OCI-M1 (cell line): ENCODE measurements around the gene DOK1.

ENCODE experiments used
- DNase-seq: peaks from one replicate; lab custom pipeline; 2025; lab: John Stamatoyannopoulos, UW

Gene DOK1

DNA sequence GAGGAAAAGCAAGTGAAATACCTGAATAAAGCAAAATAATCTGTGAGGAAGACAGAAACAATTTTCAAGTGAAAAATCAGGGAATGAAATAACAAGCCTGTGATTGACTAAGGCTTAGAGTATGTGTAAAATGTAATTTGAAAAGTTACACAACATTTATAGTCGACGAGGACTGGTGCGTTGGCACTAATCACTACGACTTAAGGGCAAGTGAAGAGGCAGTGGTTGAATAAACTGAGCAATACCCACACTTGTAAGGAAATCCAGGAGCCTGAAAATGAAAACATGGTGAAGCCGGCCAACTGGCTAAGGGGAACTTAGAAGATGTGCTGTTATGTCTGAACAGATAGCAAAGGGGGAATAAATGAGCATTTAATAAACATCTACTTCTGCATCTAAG lies 13.4 kb downstream of the DOK1 start:
- no peak for DNase-seq

DNA sequence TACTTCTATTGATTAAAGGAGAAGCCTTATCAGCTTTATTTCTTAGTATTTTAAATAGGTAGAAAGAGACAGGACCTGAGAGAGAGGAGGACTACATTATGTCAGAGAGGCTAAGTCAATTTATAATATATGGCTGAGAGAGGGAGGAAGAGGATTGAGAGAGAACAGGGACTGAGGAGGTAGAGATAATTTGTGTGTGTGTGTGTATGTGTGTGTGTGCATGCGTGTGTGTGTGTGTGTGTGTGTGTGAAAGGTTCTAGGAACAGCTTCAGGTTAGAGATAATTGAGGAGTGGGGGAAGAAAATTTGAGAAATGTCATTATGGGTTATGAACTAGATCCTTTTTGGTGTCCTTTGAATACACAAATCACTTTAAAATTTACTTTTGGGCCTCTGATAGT lies 15.2 kb downstream of the DOK1 start:
- DNase-seq: no peak

GRCh38 chr2:74571058-74571457 lies 16.5 kb downstream of the DOK1 start:
- no peak for DNase-seq

GRCh38 chr2:74572178-74572925 lies 17.8 kb downstream of the DOK1 start:
- DNase-seq: no peak

- DNase-seq: peak; percentile 83
These were observed 19.4 kb downstream of the DOK1 start for GRCh38 chr2:74573747-74574562.

DNA sequence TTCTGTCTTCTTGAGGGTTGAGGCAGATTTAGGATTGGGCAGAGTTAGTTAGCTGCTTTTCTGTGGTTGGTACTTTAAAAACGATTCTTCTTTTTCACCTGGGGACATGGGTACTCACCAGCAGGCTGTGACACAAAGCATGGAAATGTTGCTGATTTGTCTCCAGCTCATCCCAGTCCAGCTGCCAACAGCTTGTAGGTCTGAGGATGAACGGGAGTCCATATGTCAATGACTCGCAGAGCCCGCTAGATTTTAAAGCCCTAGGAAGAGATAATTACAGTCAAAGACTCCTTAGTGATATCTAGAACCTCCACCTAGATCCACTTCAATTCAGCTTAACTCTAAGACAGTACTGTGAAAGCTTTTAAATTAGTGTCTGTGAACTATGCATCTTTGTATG lies 20.8 kb downstream of the DOK1 start:
- no peak for DNase-seq

DNA sequence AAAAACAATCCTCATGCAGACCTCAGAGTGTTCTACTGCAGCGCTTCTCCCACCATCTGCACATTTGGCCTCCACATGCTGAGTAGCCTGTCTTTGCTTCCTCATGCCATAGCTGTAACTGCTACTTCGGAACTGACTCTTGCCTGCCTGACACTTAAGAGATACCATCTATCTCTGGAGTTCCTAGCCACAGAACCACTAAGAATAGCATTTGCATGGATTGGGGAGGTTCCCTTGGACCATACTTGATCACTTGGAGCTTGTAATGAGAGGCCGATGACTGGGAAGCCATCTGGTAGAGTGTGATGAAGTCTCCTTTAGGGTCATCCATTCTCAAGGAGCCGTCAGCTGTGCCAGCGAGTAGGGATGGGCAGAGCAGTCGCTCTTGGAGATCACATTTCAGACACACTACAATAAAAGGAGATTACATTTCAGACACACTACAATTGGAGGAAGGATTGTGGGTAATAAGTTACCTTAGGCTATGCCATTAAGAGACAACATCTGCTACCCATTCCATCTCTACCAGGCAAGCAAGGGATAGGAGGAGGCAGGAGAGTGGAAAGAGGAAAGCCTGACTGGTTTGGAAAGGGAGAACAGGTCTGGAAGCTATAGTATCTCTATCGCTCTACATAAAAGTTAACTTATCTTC lies 21.8 kb downstream of the DOK1 start:
- no peak for DNase-seq

DNA sequence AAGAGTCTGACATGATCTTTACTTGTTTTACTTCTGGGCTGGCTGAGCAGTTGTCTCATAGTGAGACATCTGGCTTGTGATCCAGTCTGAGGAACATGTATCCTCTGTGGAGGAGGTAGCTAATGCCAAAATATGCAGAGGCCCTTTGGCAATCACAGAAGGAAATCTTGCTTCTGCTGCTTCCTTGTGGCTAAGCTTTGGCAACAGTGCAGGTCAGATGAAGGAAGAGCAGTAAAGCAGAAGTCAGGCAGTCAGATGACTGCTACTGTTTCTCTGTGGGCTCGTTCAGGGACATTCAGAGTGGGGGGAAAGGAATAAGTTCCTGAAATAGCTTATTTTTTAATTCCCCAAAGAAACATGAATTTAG lies 22.3 kb downstream of the DOK1 start:
- peak; percentile 67 for DNase-seq

- peak; percentile 76 for DNase-seq
These were observed 22.9 kb downstream of the DOK1 start for GRCh38 chr2:74577448-74577847.

GRCh38 chr2:74578408-74578807 lies 23.9 kb downstream of the DOK1 start:
- no peak for DNase-seq

- no peak for DNase-seq
These were observed 26.9 kb downstream of the DOK1 start for GRCh38 chr2:74581463-74581862.

DNA sequence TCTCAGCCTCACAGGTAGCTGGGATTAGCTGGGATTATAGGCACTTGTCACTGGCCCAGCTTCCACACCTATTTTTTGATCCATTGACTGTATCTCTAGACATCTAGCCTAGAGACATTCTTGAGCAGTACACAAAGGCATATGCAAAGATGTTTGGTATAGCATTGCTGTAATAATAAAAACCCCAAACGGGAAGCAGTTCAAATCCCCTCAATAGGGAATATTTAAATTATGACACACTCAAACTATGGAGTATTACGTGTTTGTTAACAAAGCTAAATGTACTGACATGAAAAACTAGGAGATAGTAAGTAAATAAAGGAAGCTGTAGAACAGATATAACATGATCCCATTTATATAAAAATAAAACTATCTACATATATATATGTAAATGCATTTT lies 27.7 kb downstream of the DOK1 start:
- no peak for DNase-seq

DNA sequence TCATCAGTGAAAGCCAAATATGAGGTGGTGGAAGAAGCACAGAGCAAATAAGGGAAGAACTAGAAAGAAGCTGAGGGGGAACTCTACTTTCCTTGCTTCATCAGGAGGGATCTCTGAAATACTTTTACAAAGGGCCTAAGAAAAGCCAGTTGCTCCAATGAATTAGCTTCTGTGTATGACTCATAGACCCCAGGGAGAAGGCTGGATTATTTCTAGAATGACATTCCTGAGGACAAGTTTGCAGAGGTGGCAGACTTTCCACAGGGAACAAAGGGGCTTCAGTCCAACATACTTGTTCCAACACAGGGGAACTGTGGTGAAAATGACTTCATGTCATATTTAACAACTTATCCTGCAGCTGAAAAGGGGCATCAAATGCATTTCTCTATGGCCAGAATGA lies 29.0 kb downstream of the DOK1 start:
- DNase-seq: no peak

GRCh38 chr2:74584088-74584645 lies 29.6 kb downstream of the DOK1 start:
- no peak for DNase-seq

- peak; percentile 65 for DNase-seq
These were observed 31.1 kb downstream of the DOK1 start for GRCh38 chr2:74585406-74586185.

DNA sequence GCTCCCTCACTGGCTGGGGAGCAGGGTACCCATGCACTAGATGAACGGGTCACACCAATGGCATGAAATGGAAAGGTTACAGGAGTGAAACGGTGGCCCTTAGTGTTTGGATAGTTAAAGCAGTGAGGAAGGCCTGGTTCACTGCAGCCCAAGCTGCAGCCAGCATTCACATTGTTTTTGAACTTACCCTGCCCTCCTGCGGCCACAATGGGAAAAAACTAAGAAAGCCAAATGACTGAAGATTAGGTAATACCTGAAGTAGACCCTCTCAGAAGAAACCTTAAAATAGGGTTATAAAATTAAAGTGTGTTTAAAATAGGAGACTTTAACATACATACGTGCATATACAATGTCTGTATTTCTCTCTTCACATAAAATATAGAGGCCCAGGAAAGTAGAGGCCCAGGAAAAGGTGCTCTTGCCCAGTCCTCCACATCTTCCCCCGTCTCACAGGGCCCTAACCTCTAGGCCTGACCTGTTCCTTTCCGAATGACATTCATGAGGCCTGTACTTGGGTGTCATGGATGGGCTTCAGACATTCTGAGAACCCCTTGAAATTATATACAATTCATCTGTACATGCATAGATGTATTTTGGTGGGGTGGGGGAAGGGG lies 33.3 kb downstream of the DOK1 start:
- peak; percentile 77 for DNase-seq

GRCh38 chr2:74588664-74589063 lies 34.1 kb downstream of the DOK1 start:
- no peak for DNase-seq

- no peak for DNase-seq
These were observed 39.6 kb downstream of the DOK1 start for GRCh38 chr2:74593826-74594772.

GRCh38 chr2:74596584-74596983 lies 42.1 kb downstream of the DOK1 start:
- DNase-seq: no peak

DNA sequence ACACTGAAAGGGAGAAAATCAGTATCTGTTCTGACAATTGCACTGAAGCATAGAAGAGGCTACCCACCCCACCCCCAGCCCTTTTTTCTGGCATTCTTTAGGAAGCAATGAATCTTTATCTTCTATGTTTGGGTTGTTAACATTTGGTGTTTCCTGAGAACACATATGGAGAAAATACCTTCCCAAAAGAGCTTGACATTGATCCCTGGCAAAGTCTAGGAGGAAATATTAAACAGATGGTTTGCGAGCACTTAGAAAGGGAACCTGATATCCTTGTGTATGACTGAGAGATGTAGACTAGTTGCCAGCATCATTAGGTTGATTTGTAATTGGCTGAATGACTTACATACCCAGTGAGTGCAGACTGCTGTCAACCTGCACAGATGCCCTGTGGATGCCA lies 42.9 kb downstream of the DOK1 start:
- no peak for DNase-seq
